Ishikawa (cell line): ENCODE results near the gene USP33.
A peak's percentile ranks its signal among the peaks of the same experiment; 100 is the strongest.

Source experiments
- EP300 ChIP-seq: IDR thresholded peaks from 2 replicates; pipeline ENCODE4 v1.6.1; 2012; ENCODE audit warnings: borderline replicate concordance
- FOXM1 ChIP-seq: IDR thresholded peaks from 2 replicates; pipeline ENCODE4 v1.6.1; 2012; ENCODE audit warnings: low read depth, borderline replicate concordance
- NFIC ChIP-seq: IDR thresholded peaks from 2 replicates; pipeline ENCODE4 v1.6.1; 2012
- RAD21 ChIP-seq: IDR thresholded peaks from 2 replicates; pipeline ENCODE4 v1.6.1; 2012; ENCODE audit warnings: low read depth
- TAF1 ChIP-seq: IDR thresholded peaks from 2 replicates; pipeline ENCODE4 v1.6.1; 2012; ENCODE audit warnings: low read depth, mild to moderate bottlenecking
- TCF12 ChIP-seq: IDR thresholded peaks from 2 replicates; pipeline ENCODE4 v1.6.1; 2012; ENCODE audit warnings: low read depth
- ZBTB7A ChIP-seq: IDR thresholded peaks from 2 replicates; pipeline ENCODE4 v1.6.1; 2012; ENCODE audit warnings: low read depth
- TF ChIP-seq, protein P1 (sequence below): IDR thresholded peaks from 2 replicates; pipeline ENCODE4 v1.6.1; 2012; ENCODE audit warnings: low read depth, mild to moderate bottlenecking

- TF ChIP-seq, protein P1, sequence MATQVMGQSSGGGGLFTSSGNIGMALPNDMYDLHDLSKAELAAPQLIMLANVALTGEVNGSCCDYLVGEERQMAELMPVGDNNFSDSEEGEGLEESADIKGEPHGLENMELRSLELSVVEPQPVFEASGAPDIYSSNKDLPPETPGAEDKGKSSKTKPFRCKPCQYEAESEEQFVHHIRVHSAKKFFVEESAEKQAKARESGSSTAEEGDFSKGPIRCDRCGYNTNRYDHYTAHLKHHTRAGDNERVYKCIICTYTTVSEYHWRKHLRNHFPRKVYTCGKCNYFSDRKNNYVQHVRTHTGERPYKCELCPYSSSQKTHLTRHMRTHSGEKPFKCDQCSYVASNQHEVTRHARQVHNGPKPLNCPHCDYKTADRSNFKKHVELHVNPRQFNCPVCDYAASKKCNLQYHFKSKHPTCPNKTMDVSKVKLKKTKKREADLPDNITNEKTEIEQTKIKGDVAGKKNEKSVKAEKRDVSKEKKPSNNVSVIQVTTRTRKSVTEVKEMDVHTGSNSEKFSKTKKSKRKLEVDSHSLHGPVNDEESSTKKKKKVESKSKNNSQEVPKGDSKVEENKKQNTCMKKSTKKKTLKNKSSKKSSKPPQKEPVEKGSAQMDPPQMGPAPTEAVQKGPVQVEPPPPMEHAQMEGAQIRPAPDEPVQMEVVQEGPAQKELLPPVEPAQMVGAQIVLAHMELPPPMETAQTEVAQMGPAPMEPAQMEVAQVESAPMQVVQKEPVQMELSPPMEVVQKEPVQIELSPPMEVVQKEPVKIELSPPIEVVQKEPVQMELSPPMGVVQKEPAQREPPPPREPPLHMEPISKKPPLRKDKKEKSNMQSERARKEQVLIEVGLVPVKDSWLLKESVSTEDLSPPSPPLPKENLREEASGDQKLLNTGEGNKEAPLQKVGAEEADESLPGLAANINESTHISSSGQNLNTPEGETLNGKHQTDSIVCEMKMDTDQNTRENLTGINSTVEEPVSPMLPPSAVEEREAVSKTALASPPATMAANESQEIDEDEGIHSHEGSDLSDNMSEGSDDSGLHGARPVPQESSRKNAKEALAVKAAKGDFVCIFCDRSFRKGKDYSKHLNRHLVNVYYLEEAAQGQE: no peak
- TF ChIP-seq EP300: peak; percentile 14; the same call in 1 of the 2 replicates
- TF ChIP-seq ZBTB7A: peak; percentile 83; the same call in 1 of the 2 replicates
- no peak for TF ChIP-seq RAD21
- TF ChIP-seq TCF12: peak; percentile 54; the same call in 1 of the 2 replicates
- peak; percentile 76 for TF ChIP-seq TAF1
- no peak for TF ChIP-seq NFIC
- TF ChIP-seq FOXM1: no peak
These were observed at the start of gene USP33 for GRCh38 chr1:77759071-77760028.
